Sigmoid colon (tissue), 7 donors: ENCODE measurements around the gene PGLYRP3. TPM values are rescaled to one million over a fixed set of nuclear protein-coding genes. Genes with fewer than 3 reads are reported as not detected.

ENCODE experiments used
- DNase-seq: peaks from one replicate; pipeline ENCODE4 v3.0.0-alpha.2; 2019
- H3K27ac ChIP-seq, 4 donors: fragments of 200-600 bp; sonication (generic); one replicate each; pipeline ENCODE4 v1.5.1; 2016 to 2019; ENCODE audit warnings: mild to moderate bottlenecking in 1 of 4
- H3K27me3 ChIP-seq, 3 donors: fragments of 200-600 bp; sonication (generic); one replicate each; pipeline ENCODE4 v1.5.1; 2019; ENCODE audit warnings: mild to moderate bottlenecking in 1 of 3
- H3K36me3 ChIP-seq, 4 donors: fragments of 200-600 bp; sonication (generic); one replicate each; pipeline ENCODE4 v1.5.1; 2016 to 2019
- H3K4me1 ChIP-seq, 4 donors: fragments of 200-600 bp; sonication (generic); one replicate each; pipeline ENCODE4 v1.5.1; 2017 to 2019
- H3K4me3 ChIP-seq, 4 donors: fragments of 200-600 bp; sonication (generic); one replicate each; pipeline ENCODE4 v1.5.1; 2017 to 2019; ENCODE audit warnings: mild to moderate bottlenecking in 2 of 4, moderate library complexity in 1 of 4
- H3K9me3 ChIP-seq, 4 donors: fragments of 200-600 bp in 3 of 4; sonication (generic) in 3 of 4; one replicate each; pipeline versions ENCODE4 v1.5.1 to v1.6.1; 2013 to 2019
- EP300 ChIP-seq, 4 donors: sonication (generic); formaldehyde crosslinking; IDR thresholded peaks; one replicate each; pipeline ENCODE4 v1.6.1; 2017; ENCODE audit warnings: antibody characterized with exemption in 4 of 4
- POLR2A ChIP-seq, 2 donors: fragments of 450-650 bp; IDR thresholded peaks; one replicate each; pipeline ENCODE4 v1.6.1; 2016; ENCODE audit warnings: antibody characterized with exemption in 2 of 2, mild to moderate bottlenecking in 2 of 2, moderate library complexity in 2 of 2
- POLR2AphosphoS5 ChIP-seq, 4 donors: sonication (generic); formaldehyde crosslinking; IDR thresholded peaks; one replicate each; pipeline ENCODE4 v1.6.1; 2017; ENCODE audit warnings: antibody characterized with exemption in 4 of 4
- WGBS, 2 donors: extraction: QIAGEN DNeasy Blood & Tissue Kit; methylation state at CpG; one replicate each; pipeline ENCODE4 v1.1.7; 2013; 5-methylcytosine and 5-hydroxymethylcytosine counted together
- intact Hi-C: fragments of 100-400 bp; cut with DNase I; formaldehyde crosslinking; loops from one replicate; pipeline ENCODE4 v1.15.1; 2023
- polyA plus RNA-seq, 3 donors: library from polyadenylated mRNA; stranded (reverse); fragments of 200-250 nt; gene quantifications; one replicate each; pipeline ENCODE4 v1.2.3, GENCODE V29; 2013
- total RNA-seq, 4 donors: library from RNA; depleted of rRNA; stranded (reverse); fragments of >200 nt; gene quantifications; one replicate each; pipeline ENCODE4 v1.1.0, GENCODE V29; 2016
- TF ChIP-seq, protein P1 (sequence below), 4 experiments: fragments of 450-650 bp in 3 of 4; fragments of 200-600 bp in 1 of 4; IDR thresholded peaks; one replicate each; pipeline ENCODE4 v1.5.1; 2016 to 2019; ENCODE audit warnings: antibody characterized with exemption in 4 of 4, mild to moderate bottlenecking in 3 of 4, moderate library complexity in 2 of 4
- donor health status: healthy with polysubstance abuse.
- donor health status: Bipolar disorder and iron deficiency.
- donor health status: healthy.

Gene PGLYRP3
- total and polyA plus RNA-seq, 7 donors, result 0.16 TPM; not detected in 6

DNA sequence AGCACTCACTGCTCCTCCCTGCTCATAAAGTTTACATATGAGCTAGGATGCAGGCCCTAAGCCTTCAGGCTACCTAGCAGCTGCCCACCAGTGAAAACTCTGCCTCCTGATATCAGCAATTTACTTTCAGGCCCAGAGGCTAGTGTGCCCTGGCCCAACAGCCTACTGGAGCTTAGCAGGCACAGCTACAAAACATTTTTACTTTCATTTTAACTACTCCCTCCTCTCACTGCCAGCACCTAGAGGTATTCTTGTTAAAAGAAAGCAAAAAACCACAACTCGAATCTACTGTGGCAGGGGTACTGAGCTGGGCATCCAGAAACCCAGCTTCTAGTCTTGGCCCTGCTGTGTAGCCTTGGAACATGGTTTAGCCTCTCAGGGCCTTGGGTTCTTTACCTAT, 59.1 kb downstream of the PGLYRP3 start:
- WGBS, 2 donors, result 21 to 53% methylated on average over 1 of the region's 1 CpG
- Histone ChIP-seq H3K36me3 (no peaks in the 10 kb centered on the region), H3K27ac (no peak overlapping the region), H3K9me3 (no peaks in the 10 kb centered on the region), H3K27me3 (no peaks in the 10 kb centered on the region), H3K4me3 (no peak overlapping the region), H3K4me1 (no peaks in the 10 kb centered on the region)
- intact Hi-C loops, result no loop called here
- no peak for TF ChIP-seq EP300 (IDR thresholded peaks at IDR 0.05)
- no peak for TF ChIP-seq POLR2A (IDR thresholded peaks at IDR 0.05)
- TF ChIP-seq, protein P1, sequence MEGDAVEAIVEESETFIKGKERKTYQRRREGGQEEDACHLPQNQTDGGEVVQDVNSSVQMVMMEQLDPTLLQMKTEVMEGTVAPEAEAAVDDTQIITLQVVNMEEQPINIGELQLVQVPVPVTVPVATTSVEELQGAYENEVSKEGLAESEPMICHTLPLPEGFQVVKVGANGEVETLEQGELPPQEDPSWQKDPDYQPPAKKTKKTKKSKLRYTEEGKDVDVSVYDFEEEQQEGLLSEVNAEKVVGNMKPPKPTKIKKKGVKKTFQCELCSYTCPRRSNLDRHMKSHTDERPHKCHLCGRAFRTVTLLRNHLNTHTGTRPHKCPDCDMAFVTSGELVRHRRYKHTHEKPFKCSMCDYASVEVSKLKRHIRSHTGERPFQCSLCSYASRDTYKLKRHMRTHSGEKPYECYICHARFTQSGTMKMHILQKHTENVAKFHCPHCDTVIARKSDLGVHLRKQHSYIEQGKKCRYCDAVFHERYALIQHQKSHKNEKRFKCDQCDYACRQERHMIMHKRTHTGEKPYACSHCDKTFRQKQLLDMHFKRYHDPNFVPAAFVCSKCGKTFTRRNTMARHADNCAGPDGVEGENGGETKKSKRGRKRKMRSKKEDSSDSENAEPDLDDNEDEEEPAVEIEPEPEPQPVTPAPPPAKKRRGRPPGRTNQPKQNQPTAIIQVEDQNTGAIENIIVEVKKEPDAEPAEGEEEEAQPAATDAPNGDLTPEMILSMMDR (IDR thresholded peaks at IDR 0.05), result no peak
- TF ChIP-seq POLR2AphosphoS5 (IDR thresholded peaks at IDR 0.05), result no peak
- DNase-seq, result no peak

DNA sequence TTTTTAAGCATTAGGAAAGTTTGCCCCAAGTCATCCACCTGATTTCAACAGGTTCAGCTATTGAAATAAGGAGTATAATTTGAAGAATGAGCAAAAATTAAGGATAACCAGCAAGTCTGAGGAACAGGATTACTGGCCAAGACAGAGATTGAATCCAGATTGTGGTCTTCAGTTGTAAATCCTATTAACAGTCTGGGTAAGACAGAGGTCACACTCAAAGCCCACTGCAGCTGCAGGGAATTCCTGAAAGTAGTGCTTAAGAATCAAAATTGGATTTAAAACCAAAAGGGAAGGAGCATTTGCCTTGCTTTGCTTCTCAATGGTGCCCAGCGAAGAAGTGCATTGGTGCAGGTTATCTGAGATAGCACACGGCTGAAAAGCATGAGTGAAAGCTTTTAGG, 59.7 kb downstream of the PGLYRP3 start:
- H3K36me3 ChIP-seq, result no peaks in the 10 kb centered on the region
- DNase-seq, result no peak
- 52 to 56% methylated on average over 2 of the region's 2 CpGs for WGBS, 2 donors
- intact Hi-C loops, result no loop called here
- no peaks in the 10 kb centered on the region for H3K27me3 ChIP-seq
- no peaks in the 10 kb centered on the region for H3K4me1 ChIP-seq
- H3K9me3 ChIP-seq, result no peaks in the 10 kb centered on the region
- no peak overlapping the region for H3K4me3 ChIP-seq
- no peak for TF ChIP-seq EP300 (IDR thresholded peaks at IDR 0.05)
- TF ChIP-seq, protein P1 (IDR thresholded peaks at IDR 0.05), result no peak
- no peak for TF ChIP-seq POLR2AphosphoS5 (IDR thresholded peaks at IDR 0.05)
- no peak for TF ChIP-seq POLR2A (IDR thresholded peaks at IDR 0.05)
- no peak overlapping the region for H3K27ac ChIP-seq

DNA sequence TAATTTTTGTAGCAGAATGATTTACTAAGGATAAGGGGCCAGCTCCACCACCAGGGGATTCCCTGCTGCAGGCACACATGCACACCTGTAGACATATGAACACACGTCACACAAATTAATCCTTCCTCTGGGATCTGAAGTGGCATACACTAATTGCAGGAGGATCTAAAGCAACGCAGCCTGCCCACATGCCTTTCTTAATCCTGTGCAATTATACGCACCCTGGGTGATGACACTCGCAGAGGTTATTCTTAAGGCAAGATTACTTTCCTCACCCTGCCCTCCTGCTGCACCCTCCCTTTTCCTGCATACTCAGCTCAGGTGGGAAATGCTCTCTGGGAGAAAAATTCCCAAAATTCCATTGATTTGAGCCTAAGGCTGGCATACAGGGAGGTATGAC, 60.8 kb downstream of the PGLYRP3 start:
- TF ChIP-seq POLR2A (IDR thresholded peaks at IDR 0.05), result no peak
- TF ChIP-seq EP300 (IDR thresholded peaks at IDR 0.05), result no peak
- TF ChIP-seq, protein P1 (IDR thresholded peaks at IDR 0.05), result no peak
- TF ChIP-seq POLR2AphosphoS5 (IDR thresholded peaks at IDR 0.05), result no peak
- 79 to 88% methylated on average over 4 of the region's 4 CpGs for WGBS, 2 donors

DNA sequence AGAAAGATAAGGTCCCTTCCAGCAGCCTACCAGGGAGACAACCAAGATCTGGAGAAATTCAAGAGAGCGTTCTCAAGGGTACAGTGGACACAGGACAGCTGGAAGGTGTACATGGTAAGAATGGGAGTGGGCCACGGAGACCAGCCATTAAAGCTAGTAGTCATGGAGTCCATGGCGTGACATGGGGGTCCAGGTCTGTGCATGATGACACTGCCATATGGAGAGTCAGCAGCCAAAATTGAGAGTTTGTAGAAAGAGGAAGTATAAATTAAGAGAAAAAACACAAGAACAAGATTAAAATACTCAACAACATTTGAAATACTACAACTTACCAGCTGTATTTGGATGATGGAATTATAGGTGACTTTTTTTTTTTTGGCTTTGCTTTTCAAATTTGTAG, 61.2 kb downstream of the PGLYRP3 start:
- DNase-seq, result no peak
- Histone ChIP-seq H3K27me3 (no peaks in the 10 kb centered on the region), H3K9me3 (no peaks in the 10 kb centered on the region), H3K27ac (no peak overlapping the region), H3K36me3 (no peaks in the 10 kb centered on the region), H3K4me1 (no peaks in the 10 kb centered on the region), H3K4me3 (no peak overlapping the region)
- 87 to 90% methylated on average over 3 of the region's 3 CpGs for WGBS, 2 donors
- intact Hi-C loops, result no loop called here
- no peak for TF ChIP-seq POLR2AphosphoS5 (IDR thresholded peaks at IDR 0.05)
- no peak for TF ChIP-seq POLR2A (IDR thresholded peaks at IDR 0.05)

More for the DNA sequence above, 60.8 kb downstream of the PGLYRP3 start:
- no peaks in the 10 kb centered on the region for H3K36me3 ChIP-seq
- no peak overlapping the region for H3K4me3 ChIP-seq
- intact Hi-C loops, result no loop called here
- H3K9me3 ChIP-seq, result no peaks in the 10 kb centered on the region
- H3K27me3 ChIP-seq, result no peaks in the 10 kb centered on the region
- H3K27ac ChIP-seq, result no peak overlapping the region
- DNase-seq, result no peak
- H3K4me1 ChIP-seq, result no peaks in the 10 kb centered on the region

DNA sequence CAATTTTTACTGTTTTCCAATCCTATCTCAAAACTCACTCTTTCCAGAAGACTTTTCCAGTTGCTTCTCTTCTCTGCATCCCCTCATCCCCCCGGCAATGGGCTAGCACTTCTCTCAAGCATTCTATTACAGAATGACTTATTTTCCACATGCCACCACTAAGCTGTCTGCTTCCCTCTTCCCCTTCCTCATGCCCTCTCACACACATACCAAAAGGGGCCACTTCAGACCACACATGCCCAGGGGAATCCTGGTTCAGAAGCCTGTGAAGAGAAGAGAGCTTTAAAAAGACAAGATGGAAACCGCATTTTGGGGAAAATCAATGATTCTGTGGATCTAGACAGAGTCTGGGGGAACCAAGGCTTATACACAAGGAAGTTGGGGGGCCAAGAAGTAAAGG, 61.7 kb downstream of the PGLYRP3 start:
- H3K4me1 ChIP-seq, result no peaks in the 10 kb centered on the region
- H3K9me3 ChIP-seq, result no peaks in the 10 kb centered on the region
- TF ChIP-seq POLR2AphosphoS5 (IDR thresholded peaks at IDR 0.05), result no peak
- TF ChIP-seq POLR2A (IDR thresholded peaks at IDR 0.05), result no peak
- TF ChIP-seq, protein P1 (IDR thresholded peaks at IDR 0.05), result no peak
- no peak for TF ChIP-seq EP300 (IDR thresholded peaks at IDR 0.05)
- 66 to 78% methylated on average over 2 of the region's 2 CpGs for WGBS, 2 donors
- DNase-seq, result no peak
- H3K27me3 ChIP-seq, result no peaks in the 10 kb centered on the region
- H3K27ac ChIP-seq, result no peak overlapping the region
- H3K36me3 ChIP-seq, result no peaks in the 10 kb centered on the region
- intact Hi-C loops, result no loop called here
- H3K4me3 ChIP-seq, result no peak overlapping the region
